HepG2 (cell line): ENCODE measurements around the gene GRIN3B. TPM values are rescaled to one million over a fixed set of nuclear protein-coding genes. Genes with fewer than 3 reads are reported as not detected.

ENCODE experiments used
- ADNP ChIP-seq: sonication (generic); formaldehyde crosslinking; IDR thresholded peaks from 2 replicates; pipeline ENCODE4 v1.4.0; 2020; ENCODE audit warnings: missing genetic modification reagents
- CREM ChIP-seq, 2 experiments: sonication (generic) in 1 of 2; formaldehyde crosslinking in 1 of 2; IDR thresholded peaks; 2 replicates each; pipeline versions ENCODE4 v1.4.0 to v1.6.1; 2016 to 2020; ENCODE audit warnings: antibody characterized with exemption in 1 of 2, mild to moderate bottlenecking in 1 of 2, missing genetic modification reagents in 1 of 2
- GATAD2A ChIP-seq: IDR thresholded peaks from 2 replicates; pipeline ENCODE4 v1.6.1; 2016
- HNRNPL ChIP-seq: fragments of 200-400 bp; formaldehyde crosslinking; IDR thresholded peaks from 2 replicates; pipeline ENCODE4 v1.6.1; 2017; ENCODE audit warnings: mild to moderate bottlenecking, low read depth, low read length
- KDM4B ChIP-seq: sonication (generic); formaldehyde crosslinking; IDR thresholded peaks from 2 replicates; pipeline ENCODE4 v1.4.0; 2020; ENCODE audit warnings: missing genetic modification reagents
- MIER3 ChIP-seq: IDR thresholded peaks from 2 replicates; pipeline ENCODE4 v1.6.1; 2016; ENCODE audit warnings: missing compliant biosample characterization, borderline replicate concordance
- NR2F1 ChIP-seq, 2 experiments: fragments of 450-650 bp in 1 of 2; formaldehyde crosslinking in 1 of 2; IDR thresholded peaks; 2 replicates each; pipeline versions ENCODE4 v1.5.0 to v1.6.1; 2016 to 2020; ENCODE audit warnings: mild to moderate bottlenecking in 1 of 2, missing compliant biosample characterization in 1 of 2, missing genetic modification reagents in 1 of 2, moderate library complexity in 1 of 2
- NR2F2 ChIP-seq: IDR thresholded peaks from 2 replicates; pipeline ENCODE4 v1.6.1; 2012; ENCODE audit warnings: low read depth, inconsistent platforms, borderline replicate concordance
- SIN3A ChIP-seq: IDR thresholded peaks from 2 replicates; pipeline ENCODE4 v1.6.1; 2011; ENCODE audit warnings: low read depth, mild to moderate bottlenecking, control low read depth, low read length, borderline replicate concordance
- SRF ChIP-seq: IDR thresholded peaks from 2 replicates; pipeline ENCODE4 v1.6.1; 2011; ENCODE audit warnings: mild to moderate bottlenecking, low read depth, low read length, moderate library complexity
- TRIM24 ChIP-seq: sonication (generic); formaldehyde crosslinking; IDR thresholded peaks from 2 replicates; pipeline ENCODE4 v1.8.0; 2022; ENCODE audit warnings: mild to moderate bottlenecking, missing genetic modification reagents
- XBP1 ChIP-seq: sonication (generic); formaldehyde crosslinking; IDR thresholded peaks from 2 replicates; pipeline ENCODE4 v1.5.0; 2020; ENCODE audit warnings: missing genetic modification reagents
- YEATS4 ChIP-seq: sonication (generic); formaldehyde crosslinking; IDR thresholded peaks from 2 replicates; pipeline ENCODE4 v1.4.0; 2020; ENCODE audit warnings: missing genetic modification reagents, borderline replicate concordance
- ZNF124 ChIP-seq: sonication (generic); formaldehyde crosslinking; IDR thresholded peaks from 2 replicates; pipeline ENCODE4 v1.4.0; 2020; ENCODE audit warnings: missing genetic modification reagents
- ZNF230 ChIP-seq: sonication (generic); formaldehyde crosslinking; IDR thresholded peaks from 2 replicates; pipeline ENCODE4 v1.4.0; 2020; ENCODE audit warnings: mild to moderate bottlenecking, missing genetic modification reagents
- ZNF296 ChIP-seq: sonication (generic); formaldehyde crosslinking; conservative IDR thresholded peaks from 2 replicates; pipeline ENCODE4 v1.5.0; 2020; ENCODE audit warnings: mild to moderate bottlenecking, missing genetic modification reagents
- ZNF792 ChIP-seq: IDR thresholded peaks from 2 replicates; pipeline ENCODE4 v1.6.1; 2016
- ZSCAN25 ChIP-seq: sonication (generic); formaldehyde crosslinking; IDR thresholded peaks from 2 replicates; pipeline ENCODE4 v1.8.0; 2022; ENCODE audit warnings: mild to moderate bottlenecking, missing genetic modification reagents
- polyA plus RNA-seq, 8 experiments: library from polyadenylated mRNA; depleted of rRNA in 3 of 8; stranded (reverse) in 7 of 8; unstranded in 1 of 8; fragments of >200 nt; fragmentation: Illumina TruSeq in 4 of 8; extraction: Trizol in 4 of 8; gene quantifications; 2 replicates each; pipeline versions ENCODE4 v1.2.1 to v1.2.3, GENCODE V29; 2011 to 2016; ENCODE audit warnings: low read depth in 4 of 8, missing spikeins in 1 of 8, mixed read lengths in 1 of 8; ENCODE audit not compliant: insufficient read depth in 1 of 8
- total RNA-seq, 5 experiments: library from RNA; depleted of rRNA; stranded (reverse); fragments of >200 nt; fragmentation: Illumina TruSeq; extraction: Trizol; gene quantifications; 2 replicates each; pipeline ENCODE4 v1.2.3, GENCODE V29; 2016; ENCODE audit warnings: low read depth in 1 of 5
- TF ChIP-seq, protein P1 (sequence below): sonication (generic); formaldehyde crosslinking; IDR thresholded peaks from 2 replicates; pipeline ENCODE4 v1.9.0; 2021; ENCODE audit warnings: missing genetic modification reagents, mild to moderate bottlenecking, borderline replicate concordance
- TF ChIP-seq, protein P2 (sequence below): sonication (generic); formaldehyde crosslinking; IDR thresholded peaks from 2 replicates; pipeline ENCODE4 v1.8.1; 2022; ENCODE audit warnings: low read depth, mild to moderate bottlenecking, missing genetic modification reagents
- TF ChIP-seq, protein P3 (sequence below): sonication (generic); formaldehyde crosslinking; IDR thresholded peaks from 2 replicates; pipeline ENCODE4 v1.5.0; 2020; ENCODE audit warnings: missing genetic modification reagents, mild to moderate bottlenecking, borderline replicate concordance
- TF ChIP-seq, protein P4 (sequence below): sonication (generic); formaldehyde crosslinking; IDR thresholded peaks from 2 replicates; pipeline ENCODE4 v1.4.0; 2020; ENCODE audit warnings: mild to moderate bottlenecking, low read depth, missing genetic modification reagents
- TF ChIP-seq, protein P5 (sequence below): sonication (generic); formaldehyde crosslinking; IDR thresholded peaks from 2 replicates; pipeline ENCODE4 v1.5.0; 2020; ENCODE audit warnings: missing genetic modification reagents

The GRIN3B gene
- total and polyA plus RNA-seq, 2 of the 13 experiments (the other 11 are each of a cell fraction or from before 2014, with no cell fraction given) = 0.07 to 0.20 TPM

DNA sequence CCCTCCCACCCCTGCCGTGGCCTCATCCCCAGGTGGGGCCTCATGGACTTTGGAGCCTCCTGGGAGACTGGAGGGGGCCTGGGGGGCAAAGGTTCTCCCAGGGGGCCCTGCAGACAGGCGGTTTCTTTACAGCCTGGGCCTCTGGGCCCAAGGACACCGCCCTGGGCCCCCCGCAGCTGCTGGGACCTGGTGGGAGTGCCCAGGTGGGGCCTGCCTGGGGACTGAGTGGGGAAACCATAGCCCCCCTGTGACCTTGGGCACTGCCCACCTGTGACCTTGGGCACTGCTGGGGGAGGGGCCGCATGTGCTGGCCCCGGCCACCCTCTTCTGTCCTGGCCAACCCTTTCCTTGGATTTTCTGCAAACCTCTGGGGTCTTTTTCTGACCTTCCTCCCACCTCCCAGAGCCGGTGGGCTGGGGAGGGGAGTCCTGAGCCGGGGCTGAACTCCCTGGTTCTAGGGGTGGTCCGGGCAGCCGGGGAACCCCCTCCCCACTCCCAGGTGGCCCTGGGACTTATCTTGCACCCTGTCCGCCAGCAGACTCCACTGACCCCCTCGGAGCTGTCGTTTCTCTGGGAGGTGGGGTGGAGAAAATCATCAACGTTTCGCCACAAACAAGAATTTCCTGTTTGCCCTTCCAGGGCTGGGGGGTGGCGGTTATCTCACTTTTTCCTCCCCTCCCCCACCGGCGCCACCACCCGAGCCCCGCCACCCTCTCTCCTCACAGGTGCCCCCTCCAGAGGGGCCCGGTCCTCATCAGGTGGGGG is 47.4 kb upstream of the GRIN3B start (continued):
- TF ChIP-seq, protein P1, sequence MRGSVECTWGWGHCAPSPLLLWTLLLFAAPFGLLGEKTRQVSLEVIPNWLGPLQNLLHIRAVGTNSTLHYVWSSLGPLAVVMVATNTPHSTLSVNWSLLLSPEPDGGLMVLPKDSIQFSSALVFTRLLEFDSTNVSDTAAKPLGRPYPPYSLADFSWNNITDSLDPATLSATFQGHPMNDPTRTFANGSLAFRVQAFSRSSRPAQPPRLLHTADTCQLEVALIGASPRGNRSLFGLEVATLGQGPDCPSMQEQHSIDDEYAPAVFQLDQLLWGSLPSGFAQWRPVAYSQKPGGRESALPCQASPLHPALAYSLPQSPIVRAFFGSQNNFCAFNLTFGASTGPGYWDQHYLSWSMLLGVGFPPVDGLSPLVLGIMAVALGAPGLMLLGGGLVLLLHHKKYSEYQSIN (CRISPR knock-in tag) = no peak
- TF ChIP-seq KDM4B (CRISPR knock-in tag) (peak; percentile 95), ZNF296 (0 out of 2 replicates have a peak, but pooled peaks have one; percentile 45), TRIM24 (CRISPR knock-in tag) (peak; percentile 17; the same call in 1 of the 2 replicates), GATAD2A (CRISPR knock-in tag) (peak; percentile 98), ZSCAN25 (CRISPR knock-in tag) (peak; percentile 95), NR2F2 (peak; percentile 89), HNRNPL (peak; percentile 100), YEATS4 (CRISPR knock-in tag) (peak; percentile 90), SIN3A (peak; percentile 45; the same call in 1 of the 2 replicates), ZNF124 (CRISPR knock-in tag) (peak; percentile 86; the same call in 1 of the 2 replicates), MIER3 (peak; percentile 98), SRF (peak; percentile 42; the same call in 1 of the 2 replicates), ZNF230 (CRISPR knock-in tag) (no peak), ADNP (no peak), XBP1 (CRISPR knock-in tag) (0 out of 2 replicates have a peak, but pooled peaks have one; percentile 41), NR2F1 (CRISPR knock-in tag; IDR thresholded peaks at IDR 0.05) (peak; percentile 87 to 93), CREM (IDR thresholded peaks at IDR 0.05) (peak; percentile 92), CREM (CRISPR knock-in tag; IDR thresholded peaks at IDR 0.05) (no peak), ZNF792 (CRISPR knock-in tag) (peak; percentile 12; the same call in 1 of the 2 replicates)
- TF ChIP-seq, protein P2, sequence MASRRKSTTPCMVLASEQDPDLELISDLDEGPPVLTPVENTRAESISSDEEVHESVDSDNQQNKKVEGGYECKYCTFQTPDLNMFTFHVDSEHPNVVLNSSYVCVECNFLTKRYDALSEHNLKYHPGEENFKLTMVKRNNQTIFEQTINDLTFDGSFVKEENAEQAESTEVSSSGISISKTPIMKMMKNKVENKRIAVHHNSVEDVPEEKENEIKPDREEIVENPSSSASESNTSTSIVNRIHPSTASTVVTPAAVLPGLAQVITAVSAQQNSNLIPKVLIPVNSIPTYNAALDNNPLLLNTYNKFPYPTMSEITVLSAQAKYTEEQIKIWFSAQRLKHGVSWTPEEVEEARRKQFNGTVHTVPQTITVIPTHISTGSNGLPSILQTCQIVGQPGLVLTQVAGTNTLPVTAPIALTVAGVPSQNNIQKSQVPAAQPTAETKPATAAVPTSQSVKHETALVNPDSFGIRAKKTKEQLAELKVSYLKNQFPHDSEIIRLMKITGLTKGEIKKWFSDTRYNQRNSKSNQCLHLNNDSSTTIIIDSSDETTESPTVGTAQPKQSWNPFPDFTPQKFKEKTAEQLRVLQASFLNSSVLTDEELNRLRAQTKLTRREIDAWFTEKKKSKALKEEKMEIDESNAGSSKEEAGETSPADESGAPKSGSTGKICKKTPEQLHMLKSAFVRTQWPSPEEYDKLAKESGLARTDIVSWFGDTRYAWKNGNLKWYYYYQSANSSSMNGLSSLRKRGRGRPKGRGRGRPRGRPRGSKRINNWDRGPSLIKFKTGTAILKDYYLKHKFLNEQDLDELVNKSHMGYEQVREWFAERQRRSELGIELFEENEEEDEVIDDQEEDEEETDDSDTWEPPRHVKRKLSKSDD = peak; percentile 78
- TF ChIP-seq, protein P3, sequence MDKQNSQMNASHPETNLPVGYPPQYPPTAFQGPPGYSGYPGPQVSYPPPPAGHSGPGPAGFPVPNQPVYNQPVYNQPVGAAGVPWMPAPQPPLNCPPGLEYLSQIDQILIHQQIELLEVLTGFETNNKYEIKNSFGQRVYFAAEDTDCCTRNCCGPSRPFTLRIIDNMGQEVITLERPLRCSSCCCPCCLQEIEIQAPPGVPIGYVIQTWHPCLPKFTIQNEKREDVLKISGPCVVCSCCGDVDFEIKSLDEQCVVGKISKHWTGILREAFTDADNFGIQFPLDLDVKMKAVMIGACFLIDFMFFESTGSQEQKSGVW (CRISPR knock-in tag) = 0 out of 2 replicates have a peak, but pooled peaks have one; percentile 35
- TF ChIP-seq, protein P4, sequence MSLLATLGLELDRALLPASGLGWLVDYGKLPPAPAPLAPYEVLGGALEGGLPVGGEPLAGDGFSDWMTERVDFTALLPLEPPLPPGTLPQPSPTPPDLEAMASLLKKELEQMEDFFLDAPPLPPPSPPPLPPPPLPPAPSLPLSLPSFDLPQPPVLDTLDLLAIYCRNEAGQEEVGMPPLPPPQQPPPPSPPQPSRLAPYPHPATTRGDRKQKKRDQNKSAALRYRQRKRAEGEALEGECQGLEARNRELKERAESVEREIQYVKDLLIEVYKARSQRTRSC (CRISPR knock-in tag) = no peak
- TF ChIP-seq, protein P5, sequence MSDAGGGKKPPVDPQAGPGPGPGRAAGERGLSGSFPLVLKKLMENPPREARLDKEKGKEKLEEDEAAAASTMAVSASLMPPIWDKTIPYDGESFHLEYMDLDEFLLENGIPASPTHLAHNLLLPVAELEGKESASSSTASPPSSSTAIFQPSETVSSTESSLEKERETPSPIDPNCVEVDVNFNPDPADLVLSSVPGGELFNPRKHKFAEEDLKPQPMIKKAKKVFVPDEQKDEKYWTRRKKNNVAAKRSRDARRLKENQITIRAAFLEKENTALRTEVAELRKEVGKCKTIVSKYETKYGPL (CRISPR knock-in tag) = no peak
